A549 (cell line): ENCODE data around the gene GORASP2.

Source experiments
- CBX8 ChIP-seq: fragments of 200-600 bp; sonication (generic); IDR thresholded peaks from 2 replicates; pipeline ENCODE4 v1.6.1; 2016
- CEBPB ChIP-seq, 2 experiments: fragments of >200 bp in 1 of 2; sonication (Bioruptor Twin) in 1 of 2; formaldehyde crosslinking in 1 of 2; IDR thresholded peaks; 2 replicates each; pipeline ENCODE4 v1.6.1; 2012 to 2016
- HOXB5 ChIP-seq: fragments of 250-450 bp; sonication (Bioruptor Pico); IDR thresholded peaks from 2 replicates; pipeline ENCODE4 v1.5.0; 2020; ENCODE audit warnings: mild to moderate bottlenecking, moderate library complexity
- POLR2A ChIP-seq: IDR thresholded peaks from 2 replicates; pipeline ENCODE4 v1.6.1; 2012; ENCODE audit warnings: mild to moderate bottlenecking, low read length
- POLR2AphosphoS2 ChIP-seq: conservative IDR thresholded peaks from 2 replicates; pipeline ENCODE4 v1.6.1; 2012; ENCODE audit warnings: low read length, improper control_type of control experiment, inconsistent platforms
- SMC3 ChIP-seq: fragments of >200 bp; sonication (Bioruptor Twin); formaldehyde crosslinking; IDR thresholded peaks from 3 replicates; pipeline ENCODE4 v1.6.1; 2018; ENCODE audit warnings: inconsistent platforms
- TF ChIP-seq, protein P1 (sequence below): fragments of >200 bp; sonication (Bioruptor Twin); formaldehyde crosslinking; IDR thresholded peaks from 3 replicates; pipeline ENCODE4 v1.6.1; 2016
- TF ChIP-seq, protein P2 (sequence below): fragments of 200-600 bp; sonication (generic); IDR thresholded peaks from 2 replicates; pipeline ENCODE4 v1.6.1; 2016; ENCODE audit warnings: antibody characterized with exemption, mild to moderate bottlenecking, moderate library complexity
- TF ChIP-seq, protein P3 (sequence below): IDR thresholded peaks from 2 replicates; pipeline ENCODE4 v1.6.1; 2012; ENCODE audit warnings: low read depth, borderline replicate concordance
- TF ChIP-seq, protein P4 (sequence below): fragments of >200 bp; sonication (Bioruptor Twin); formaldehyde crosslinking; IDR thresholded peaks from 3 replicates; pipeline ENCODE4 v1.5.1; 2016
- TF ChIP-seq, protein P5 (sequence below): IDR thresholded peaks from 2 replicates; pipeline ENCODE4 v1.6.1; 2012

DNA sequence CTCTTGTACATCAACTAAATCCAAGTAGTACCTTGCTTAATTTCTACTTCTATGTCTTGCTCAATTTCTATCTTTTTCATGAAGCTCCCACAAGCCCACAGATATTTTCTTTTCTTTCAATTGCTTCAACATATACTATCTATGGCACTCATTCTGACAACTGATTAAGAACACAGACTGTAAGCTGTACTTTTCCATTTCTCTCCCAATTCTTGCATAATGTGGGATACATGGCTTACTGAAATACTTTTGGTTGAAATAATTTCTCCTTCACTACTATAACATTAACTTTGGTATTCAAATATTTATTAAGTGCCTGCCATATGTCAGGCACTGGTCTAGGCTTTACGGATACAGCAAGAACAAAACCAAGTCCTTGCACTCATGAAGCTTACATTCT is 84.8 kb downstream of the GORASP2 start:
- TF ChIP-seq POLR2AphosphoS2 (no peak), SMC3 (no peak), HOXB5 (CRISPR knock-in tag) (no peak), CEBPB (IDR thresholded peaks at IDR 0.05) (no peak), CBX8 (no peak), POLR2A (no peak)
- TF ChIP-seq, protein P1, sequence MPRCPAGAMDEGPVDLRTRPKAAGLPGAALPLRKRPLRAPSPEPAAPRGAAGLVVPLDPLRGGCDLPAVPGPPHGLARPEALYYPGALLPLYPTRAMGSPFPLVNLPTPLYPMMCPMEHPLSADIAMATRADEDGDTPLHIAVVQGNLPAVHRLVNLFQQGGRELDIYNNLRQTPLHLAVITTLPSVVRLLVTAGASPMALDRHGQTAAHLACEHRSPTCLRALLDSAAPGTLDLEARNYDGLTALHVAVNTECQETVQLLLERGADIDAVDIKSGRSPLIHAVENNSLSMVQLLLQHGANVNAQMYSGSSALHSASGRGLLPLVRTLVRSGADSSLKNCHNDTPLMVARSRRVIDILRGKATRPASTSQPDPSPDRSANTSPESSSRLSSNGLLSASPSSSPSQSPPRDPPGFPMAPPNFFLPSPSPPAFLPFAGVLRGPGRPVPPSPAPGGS = no peak
- TF ChIP-seq, protein P2, sequence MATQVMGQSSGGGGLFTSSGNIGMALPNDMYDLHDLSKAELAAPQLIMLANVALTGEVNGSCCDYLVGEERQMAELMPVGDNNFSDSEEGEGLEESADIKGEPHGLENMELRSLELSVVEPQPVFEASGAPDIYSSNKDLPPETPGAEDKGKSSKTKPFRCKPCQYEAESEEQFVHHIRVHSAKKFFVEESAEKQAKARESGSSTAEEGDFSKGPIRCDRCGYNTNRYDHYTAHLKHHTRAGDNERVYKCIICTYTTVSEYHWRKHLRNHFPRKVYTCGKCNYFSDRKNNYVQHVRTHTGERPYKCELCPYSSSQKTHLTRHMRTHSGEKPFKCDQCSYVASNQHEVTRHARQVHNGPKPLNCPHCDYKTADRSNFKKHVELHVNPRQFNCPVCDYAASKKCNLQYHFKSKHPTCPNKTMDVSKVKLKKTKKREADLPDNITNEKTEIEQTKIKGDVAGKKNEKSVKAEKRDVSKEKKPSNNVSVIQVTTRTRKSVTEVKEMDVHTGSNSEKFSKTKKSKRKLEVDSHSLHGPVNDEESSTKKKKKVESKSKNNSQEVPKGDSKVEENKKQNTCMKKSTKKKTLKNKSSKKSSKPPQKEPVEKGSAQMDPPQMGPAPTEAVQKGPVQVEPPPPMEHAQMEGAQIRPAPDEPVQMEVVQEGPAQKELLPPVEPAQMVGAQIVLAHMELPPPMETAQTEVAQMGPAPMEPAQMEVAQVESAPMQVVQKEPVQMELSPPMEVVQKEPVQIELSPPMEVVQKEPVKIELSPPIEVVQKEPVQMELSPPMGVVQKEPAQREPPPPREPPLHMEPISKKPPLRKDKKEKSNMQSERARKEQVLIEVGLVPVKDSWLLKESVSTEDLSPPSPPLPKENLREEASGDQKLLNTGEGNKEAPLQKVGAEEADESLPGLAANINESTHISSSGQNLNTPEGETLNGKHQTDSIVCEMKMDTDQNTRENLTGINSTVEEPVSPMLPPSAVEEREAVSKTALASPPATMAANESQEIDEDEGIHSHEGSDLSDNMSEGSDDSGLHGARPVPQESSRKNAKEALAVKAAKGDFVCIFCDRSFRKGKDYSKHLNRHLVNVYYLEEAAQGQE = no peak
- TF ChIP-seq, protein P3, sequence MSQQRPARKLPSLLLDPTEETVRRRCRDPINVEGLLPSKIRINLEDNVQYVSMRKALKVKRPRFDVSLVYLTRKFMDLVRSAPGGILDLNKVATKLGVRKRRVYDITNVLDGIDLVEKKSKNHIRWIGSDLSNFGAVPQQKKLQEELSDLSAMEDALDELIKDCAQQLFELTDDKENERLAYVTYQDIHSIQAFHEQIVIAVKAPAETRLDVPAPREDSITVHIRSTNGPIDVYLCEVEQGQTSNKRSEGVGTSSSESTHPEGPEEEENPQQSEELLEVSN = no peak
- TF ChIP-seq, protein P4, sequence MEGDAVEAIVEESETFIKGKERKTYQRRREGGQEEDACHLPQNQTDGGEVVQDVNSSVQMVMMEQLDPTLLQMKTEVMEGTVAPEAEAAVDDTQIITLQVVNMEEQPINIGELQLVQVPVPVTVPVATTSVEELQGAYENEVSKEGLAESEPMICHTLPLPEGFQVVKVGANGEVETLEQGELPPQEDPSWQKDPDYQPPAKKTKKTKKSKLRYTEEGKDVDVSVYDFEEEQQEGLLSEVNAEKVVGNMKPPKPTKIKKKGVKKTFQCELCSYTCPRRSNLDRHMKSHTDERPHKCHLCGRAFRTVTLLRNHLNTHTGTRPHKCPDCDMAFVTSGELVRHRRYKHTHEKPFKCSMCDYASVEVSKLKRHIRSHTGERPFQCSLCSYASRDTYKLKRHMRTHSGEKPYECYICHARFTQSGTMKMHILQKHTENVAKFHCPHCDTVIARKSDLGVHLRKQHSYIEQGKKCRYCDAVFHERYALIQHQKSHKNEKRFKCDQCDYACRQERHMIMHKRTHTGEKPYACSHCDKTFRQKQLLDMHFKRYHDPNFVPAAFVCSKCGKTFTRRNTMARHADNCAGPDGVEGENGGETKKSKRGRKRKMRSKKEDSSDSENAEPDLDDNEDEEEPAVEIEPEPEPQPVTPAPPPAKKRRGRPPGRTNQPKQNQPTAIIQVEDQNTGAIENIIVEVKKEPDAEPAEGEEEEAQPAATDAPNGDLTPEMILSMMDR = no peak
- TF ChIP-seq, protein P5, sequence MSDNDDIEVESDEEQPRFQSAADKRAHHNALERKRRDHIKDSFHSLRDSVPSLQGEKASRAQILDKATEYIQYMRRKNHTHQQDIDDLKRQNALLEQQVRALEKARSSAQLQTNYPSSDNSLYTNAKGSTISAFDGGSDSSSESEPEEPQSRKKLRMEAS = no peak
